ENCODE data around the gene STX1B.
"Not testable (repeated sequence)": the region's sequence is repeated elsewhere in the genome, so short reads cannot be mapped to it uniquely, and the experiment has no call there.

The STX1B gene

GRCh38 chr16:31013292-31013691, 2.9 kb upstream of the STX1B start:
- not testable (repeated sequence) for DNase-seq (ENCODE audit: low spot score)

GRCh38 chr16:31011815-31012214, 1.4 kb upstream of the STX1B start:
- not testable (repeated sequence) for DNase-seq (ENCODE audit: low spot score)

- no peak for DNase-seq (ENCODE audit: low spot score)
Measured at GRCh38 chr16:31009894-31010584, 399 bp downstream of the STX1B start.

GRCh38 chr16:31009120-31009519, 1.3 kb downstream of the STX1B start:
- no peak for DNase-seq (ENCODE audit: low spot score)

GRCh38 chr16:31008551-31008950, 1.9 kb downstream of the STX1B start:
- DNase-seq (ENCODE audit: low spot score) = no peak

GRCh38 chr16:31008149-31008548, 2.3 kb downstream of the STX1B start:
- DNase-seq (ENCODE audit: low spot score) = no peak

- no peak for DNase-seq (ENCODE audit: low spot score)
Measured at GRCh38 chr16:31007684-31008083, 2.8 kb downstream of the STX1B start.

GRCh38 chr16:31006589-31006988, 3.8 kb downstream of the STX1B start:
- DNase-seq (ENCODE audit: low spot score) = no peak

- DNase-seq (ENCODE audit: low spot score) = no peak
Measured at GRCh38 chr16:31006086-31006385, 4.4 kb downstream of the STX1B start.

GRCh38 chr16:31005350-31006085, 4.9 kb downstream of the STX1B start:
- no peak for DNase-seq (ENCODE audit: low spot score)

GRCh38 chr16:31004658-31005057, 5.8 kb downstream of the STX1B start:
- no peak for DNase-seq (ENCODE audit: low spot score)

GRCh38 chr16:31003744-31004143, 6.7 kb downstream of the STX1B start:
- DNase-seq (ENCODE audit: low spot score) = no peak

GRCh38 chr16:31002862-31003341, 7.5 kb downstream of the STX1B start:
- no peak for DNase-seq (ENCODE audit: low spot score)

- peak; percentile 77 for DNase-seq (ENCODE audit: low spot score)
Measured at GRCh38 chr16:31002250-31002700, 8.2 kb downstream of the STX1B start.

- no peak for DNase-seq (ENCODE audit: low spot score)
Measured at GRCh38 chr16:31001507-31002249, 8.8 kb downstream of the STX1B start.

GRCh38 chr16:31000671-31001382, 9.6 kb downstream of the STX1B start:
- no peak for DNase-seq (ENCODE audit: low spot score)

GRCh38 chr16:30998852-30999761, 11.3 kb downstream of the STX1B start:
- DNase-seq (ENCODE audit: low spot score) = no peak

GRCh38 chr16:30997725-30998711, 12.4 kb downstream of the STX1B start:
- no peak for DNase-seq (ENCODE audit: low spot score)

GRCh38 chr16:30996985-30997724, 13.3 kb downstream of the STX1B start:
- no peak for DNase-seq (ENCODE audit: low spot score)
